GM21367 (cell line): Measurements from ENCODE around the gene TEX13D.
"Not testable (repeated sequence)": the region's sequence is repeated elsewhere in the genome, so short reads cannot be mapped to it uniquely, and the experiment has no call there.

Source experiments
- ATAC-seq: cut with Tn5 transposase; IDR thresholded peaks from one replicate; pipeline ENCODE4 v1.9.1; 2021; ENCODE audit not compliant: unreplicated experiment

The TEX13D gene

DNA sequence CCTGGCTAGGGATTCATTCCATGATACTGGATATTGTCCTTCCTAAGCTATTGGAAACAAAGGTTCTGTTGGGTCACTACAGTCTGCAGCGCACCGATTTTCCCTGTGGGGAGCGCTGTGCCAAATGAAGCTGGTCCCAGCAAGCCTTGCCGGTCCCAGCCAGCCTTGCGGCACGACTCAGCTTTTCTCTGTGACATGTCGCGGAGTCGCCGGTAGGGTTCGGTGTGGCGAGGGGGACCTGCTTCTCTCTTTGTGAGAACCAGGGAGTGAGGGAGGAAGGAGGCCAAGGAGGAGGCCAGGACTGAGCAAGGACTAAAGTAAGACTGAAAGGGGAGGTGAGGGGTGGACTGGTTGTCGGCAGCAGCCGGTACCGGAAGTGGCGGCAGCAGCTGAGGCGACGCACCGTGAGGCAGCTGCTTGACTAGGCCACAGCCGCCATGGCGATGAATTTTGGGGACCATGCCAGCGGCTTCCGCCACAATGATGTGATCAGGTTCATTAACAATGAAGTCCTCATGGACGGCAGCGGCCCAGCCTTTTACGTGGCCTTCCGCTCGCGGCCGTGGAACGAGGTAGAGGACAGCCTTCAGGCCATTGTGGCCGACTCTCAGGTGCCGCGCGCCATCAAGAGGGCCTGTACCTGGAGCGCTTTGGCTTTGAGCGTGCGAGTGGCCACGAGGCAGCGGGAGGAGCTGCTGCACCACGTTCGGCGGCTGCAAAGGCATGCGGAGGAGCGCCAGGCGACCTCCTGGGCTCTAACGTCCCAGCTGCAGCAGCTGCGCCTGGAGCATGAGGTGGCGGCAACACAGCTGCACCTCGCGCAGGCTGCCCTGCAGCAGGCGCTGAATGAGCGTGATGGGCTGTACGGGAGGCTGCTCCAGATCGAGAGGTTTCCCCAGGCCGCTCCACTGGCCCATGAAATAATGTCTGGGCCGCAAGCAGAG lies at the start of gene TEX13D:
TSS of gene TEX13D (plus strand) at position 180 of the 944 bp plus-strand sequence. CDS start at position 438, 258 bp downstream.
- no peak for ATAC-seq

DNA sequence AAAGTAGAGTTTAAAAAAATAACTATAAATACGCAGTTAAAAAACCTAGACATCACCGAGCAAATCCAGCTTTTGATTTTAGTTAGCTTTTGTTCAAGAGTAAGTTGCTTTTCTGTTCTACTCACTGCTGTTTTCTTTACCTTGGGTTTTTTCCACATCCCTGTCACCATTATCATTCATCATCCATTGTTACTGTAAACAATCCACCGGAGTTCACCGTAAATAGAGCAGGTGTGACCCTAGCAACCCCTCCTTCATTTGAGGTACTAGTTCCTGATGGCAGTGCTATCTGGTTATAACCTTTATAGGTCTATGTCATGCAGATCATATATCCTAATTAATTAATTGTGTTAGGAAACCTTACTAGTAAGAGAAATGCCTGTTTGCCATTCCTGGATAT lies 43.0 kb upstream of the TEX13D start:
- no peak for ATAC-seq

DNA sequence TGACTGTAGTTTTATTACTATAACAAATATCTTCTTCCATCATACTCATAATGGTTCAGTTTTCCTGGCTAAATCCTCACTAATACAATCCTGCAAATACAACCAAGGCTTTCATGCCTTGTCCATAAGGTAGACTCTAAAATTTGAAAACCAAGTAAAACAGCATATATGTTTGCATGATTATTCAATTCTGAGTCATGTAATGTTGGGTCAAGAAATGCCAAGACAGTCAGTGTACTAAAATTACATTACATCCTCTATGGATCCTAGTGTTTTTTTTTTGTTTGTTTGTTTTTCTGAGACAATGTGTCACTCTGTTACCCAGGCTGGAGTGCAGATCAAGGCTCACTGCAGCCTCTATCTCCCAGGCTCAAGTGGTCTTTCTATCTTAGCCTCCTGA lies 38.6 kb upstream of the TEX13D start:
- ATAC-seq: no peak

DNA sequence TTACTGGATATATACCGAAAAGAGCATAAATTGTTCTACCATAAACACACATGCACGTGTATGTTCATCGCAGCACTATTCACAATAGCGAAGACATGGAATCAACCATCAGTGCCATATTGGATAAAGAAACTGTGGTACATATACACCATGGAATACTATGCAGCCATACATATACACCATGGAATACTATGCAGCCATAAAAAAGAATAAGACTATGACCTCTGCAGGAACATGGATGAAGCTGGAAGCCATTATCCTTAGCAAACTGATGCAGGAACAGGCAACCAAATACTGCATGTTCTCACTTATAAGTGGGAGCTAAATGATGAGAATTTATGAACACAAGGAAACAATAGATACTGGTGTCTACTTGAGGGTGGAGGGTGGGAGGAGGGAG lies 33.1 kb upstream of the TEX13D start:
- not testable (repeated sequence) for ATAC-seq

DNA sequence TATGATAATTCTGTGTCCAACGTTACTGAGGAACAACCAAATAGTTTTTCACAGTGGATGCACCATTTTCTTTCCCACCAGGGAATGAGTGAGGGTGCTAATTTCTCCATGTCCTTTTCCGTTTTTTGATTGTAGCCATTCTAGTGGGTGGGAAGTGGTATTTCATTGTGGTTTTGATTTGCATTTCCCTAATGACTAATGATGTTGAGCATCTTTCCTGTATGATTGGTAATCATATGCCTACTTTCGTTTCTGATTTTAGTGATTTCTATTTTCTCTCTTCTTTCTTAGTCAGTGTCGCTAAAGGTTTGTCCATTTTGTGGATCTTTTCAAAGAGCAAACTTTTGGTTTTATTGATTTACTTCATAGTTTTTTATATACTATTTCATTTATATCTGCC lies 32.1 kb upstream of the TEX13D start:
- no peak for ATAC-seq

DNA sequence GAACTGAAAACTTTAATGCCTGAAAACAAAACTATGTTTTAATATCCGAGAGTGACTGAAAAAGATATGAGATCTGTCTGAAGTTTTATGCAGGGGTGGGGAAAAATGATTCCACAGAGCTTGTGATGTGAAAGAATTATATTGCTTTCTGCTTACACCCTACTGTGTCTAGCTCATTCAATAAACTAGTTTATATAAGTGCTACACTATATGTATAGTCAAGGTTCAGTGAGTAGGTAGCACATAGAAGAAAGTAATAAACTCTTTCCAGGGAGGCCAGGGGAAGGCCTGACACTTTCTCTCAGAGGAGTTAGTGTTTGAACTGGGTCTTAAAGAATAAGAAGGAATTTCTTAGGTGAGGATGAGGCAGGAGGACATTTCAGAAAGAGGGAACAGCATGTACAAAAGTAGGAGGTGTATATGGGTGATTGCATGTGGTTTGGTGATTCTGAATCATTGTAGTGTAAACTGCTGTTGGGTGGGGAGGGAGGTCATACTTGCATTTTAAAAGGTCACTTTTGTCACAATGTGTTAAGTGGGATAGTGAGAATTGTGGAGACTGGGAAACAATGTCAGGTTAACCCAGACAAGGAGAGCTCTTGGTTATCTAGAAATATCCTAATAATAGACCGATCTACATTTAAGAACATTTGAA lies 25.1 kb upstream of the TEX13D start:
- ATAC-seq: no peak

DNA sequence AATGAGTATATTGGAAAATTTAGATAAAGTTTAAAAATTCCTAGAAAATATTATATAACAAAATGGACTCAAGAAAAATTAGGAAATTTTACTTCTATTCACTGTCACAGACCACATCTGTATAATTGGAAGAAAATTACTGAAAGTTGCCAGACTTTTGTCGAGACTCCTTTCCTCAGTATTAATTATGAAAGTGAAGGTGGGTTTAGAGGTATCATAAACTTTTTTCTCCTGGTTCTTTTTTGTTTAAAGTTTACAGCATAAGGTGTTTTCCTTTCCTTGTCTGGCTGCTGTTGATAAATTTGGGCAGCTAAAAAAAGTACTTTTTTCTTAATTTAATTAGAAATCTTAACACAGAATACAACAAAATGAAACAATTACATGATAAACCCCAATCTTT lies 6.7 kb upstream of the TEX13D start:
- ATAC-seq: no peak

DNA sequence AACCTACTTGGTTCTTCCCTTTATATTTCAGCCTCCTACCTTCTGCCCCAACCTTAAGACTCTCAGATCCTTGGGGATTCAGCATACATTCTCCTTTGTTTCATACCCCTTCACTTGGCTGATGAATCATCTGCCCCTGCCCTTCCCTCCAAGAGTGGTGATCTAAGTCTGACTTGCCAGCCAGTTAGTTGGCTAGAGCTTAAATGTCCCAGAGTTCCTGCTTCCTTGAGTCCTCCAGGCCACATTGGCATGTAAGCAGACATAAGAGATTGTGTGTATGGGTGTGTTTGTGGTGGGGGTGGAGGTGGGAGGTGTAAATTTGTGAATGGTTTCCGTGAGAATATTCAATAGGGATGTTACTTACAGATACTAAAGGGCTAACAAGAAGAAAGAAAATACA lies 3.7 kb upstream of the TEX13D start:
- no peak for ATAC-seq

DNA sequence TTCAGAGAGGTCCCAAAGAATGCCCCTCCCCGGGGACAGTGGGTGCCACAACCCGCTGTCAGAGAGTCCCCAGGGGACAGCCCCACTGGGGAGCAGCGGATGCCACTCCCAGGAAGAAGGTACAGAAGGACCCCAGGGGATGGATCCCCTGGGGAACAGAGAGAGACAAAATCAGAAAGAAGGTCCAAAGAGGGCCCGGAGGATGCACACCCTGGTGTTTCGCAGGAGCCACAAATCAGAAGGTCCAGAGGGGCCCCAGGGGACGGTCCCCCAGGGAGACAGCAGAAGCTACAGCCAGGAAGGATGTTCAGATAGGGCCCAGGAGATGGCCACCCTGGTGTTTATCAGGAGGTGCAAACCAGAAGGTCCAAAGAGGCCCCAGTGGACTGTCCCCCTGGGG lies 1.4 kb downstream of the TEX13D start:
- no peak for ATAC-seq

DNA sequence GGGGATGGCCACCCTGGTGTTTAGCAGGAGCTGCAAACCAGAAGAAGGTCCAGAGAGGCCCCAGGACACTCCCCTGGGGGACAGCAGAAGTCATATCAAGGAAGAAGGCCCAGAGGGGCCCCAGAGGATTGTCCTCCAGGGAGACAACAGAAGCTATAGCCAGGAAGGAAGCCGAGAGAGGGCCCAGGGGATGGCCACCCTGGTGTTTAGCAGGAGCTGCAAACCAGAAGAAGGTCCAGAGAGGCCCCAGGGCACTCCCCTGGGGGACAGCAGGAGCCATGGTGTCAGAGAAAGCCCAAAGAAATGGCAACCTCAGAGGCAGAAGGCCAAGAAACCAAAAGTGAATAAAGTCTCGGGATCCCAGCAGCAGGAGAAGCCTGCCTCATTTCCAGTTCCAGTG lies 2.1 kb downstream of the TEX13D start:
- not testable (repeated sequence) for ATAC-seq

DNA sequence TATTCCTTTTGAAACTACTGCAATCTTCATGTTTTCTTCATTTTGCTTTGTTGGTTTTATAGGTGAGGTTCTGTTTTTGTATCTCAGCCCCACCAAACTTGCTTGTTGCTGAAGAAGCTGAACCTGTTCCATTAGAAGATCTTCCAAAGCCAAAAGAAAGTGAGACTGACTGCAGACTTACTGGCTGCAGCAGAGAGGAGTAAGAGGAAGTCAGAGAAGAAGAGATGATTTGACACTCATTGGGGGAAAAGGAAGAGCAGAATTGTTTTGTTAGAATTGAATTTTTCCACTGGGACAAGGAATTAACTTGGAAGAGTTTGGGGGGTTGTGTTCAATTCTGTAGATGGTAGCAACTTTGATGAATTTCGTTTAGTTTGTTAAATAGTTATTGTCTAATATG lies 3.1 kb downstream of the TEX13D start:
- no peak for ATAC-seq

DNA sequence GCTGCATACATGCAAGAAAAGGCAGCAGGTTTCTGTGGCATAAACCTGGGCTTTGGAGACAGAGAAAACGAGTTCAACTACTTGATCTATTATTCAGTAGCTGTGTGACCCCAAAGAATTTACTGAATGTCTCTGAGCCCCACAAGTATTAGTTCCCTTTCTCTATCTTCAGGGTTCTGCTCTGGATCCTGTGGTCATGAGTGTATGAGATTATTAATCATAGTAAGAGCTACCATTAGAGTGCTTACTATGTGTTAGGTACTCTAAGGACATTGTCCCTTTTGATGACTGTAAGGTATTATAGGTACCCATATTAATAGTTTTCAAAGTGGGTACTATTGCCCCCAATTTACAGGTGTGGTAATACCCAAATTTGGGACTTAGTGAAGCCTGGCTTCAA lies 5.5 kb downstream of the TEX13D start:
- no peak for ATAC-seq

DNA sequence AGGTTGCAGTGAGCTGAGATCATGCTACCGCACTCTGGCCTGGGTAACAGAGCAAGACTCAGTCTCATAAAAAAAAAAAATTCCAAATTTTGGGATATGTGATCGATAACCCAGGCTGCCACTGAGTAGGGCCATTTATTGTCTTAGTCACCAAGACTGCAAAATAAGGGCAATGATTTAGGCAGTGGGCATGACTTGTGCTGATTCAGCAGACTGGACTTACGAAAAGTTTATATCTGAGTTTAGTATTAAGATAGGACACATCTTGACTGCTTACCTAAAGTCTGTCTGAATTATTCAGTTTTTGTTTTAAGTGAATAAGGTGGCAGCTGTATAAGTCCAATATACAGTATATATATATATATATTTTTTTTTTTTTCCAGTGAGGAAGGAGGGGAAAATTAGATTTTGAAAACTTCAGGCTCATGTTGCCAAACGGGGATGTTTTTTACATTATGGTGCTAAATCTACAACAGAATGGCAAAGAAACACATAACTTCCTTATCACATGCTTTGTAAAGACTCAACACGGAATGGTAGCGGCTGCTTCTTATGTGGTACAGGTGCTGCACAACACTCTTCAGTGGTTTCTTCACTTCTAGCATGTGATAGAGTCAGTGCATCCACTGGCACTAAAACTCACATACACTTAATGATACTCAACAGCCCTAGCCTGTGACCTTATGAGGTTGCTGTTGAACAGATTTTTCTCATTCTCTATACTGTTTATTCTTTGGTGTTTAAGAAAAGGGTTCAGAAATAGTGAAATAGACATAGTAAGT lies 6.5 kb downstream of the TEX13D start:
- ATAC-seq: no peak

DNA sequence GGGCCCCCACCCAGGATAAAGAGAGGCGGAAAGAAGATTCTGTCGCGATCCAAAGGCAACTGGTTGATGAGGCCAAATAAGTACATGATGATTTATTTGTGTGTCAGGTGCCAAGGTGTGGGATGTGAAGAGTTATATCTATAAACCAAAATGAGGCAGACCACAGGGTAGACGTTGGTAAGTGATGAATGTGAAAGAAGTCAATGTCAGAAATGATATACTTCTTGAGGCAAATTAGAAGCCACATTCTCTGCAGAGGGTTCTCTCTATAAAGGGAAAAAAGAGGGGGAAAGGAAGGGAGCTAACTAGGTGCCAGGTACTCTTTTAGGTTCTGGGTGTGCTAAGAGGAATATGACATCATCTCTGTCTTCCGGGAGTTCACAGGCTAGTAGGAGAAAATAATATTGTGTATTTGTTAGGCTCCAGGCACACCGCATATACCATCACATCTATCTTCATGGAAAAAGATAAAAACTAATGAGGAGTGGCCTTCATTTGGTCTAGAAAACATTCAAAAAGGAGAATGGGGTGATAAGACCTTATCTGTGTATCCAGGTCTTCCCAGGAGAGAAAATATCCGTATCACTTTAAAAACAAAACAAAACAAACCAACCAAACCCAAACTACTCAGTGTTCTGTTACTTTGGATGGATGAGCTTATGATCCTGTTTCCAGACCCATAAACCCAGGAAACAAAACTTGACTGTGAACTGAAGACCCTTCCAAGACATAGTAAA lies 9.1 kb downstream of the TEX13D start:
- ATAC-seq: no peak

DNA sequence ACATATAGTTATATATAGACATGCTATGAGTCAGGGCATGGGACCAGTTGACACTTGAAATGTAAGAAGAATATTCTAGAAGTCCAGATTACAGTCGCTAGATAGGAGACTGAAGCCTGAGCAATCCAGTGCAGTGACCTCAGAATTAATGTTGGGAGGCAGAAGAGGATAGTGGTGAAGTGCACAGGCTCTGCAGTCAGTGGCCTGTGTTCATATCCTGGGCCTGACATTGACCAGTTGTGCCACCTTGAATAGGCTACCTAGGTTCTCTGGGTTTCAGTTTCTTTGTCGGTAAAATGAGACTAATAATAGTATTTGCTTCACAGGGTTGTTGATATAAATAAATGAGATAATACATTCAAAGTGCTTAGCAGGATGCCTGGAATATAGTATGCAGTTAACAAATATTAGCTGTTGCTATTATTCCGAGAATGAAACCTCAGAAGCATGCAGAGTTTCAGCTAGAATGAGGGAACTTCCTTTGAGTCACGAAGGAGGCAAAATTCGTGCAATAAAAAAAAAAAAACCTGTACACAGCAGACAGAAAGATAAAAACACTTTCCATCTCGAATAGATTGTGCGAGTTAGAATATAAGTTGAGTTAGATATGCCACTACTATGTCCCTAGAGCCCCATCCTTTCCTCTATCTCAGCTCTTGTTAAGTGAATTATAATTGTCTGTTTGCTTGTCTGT lies 9.9 kb downstream of the TEX13D start:
- ATAC-seq: no peak

DNA sequence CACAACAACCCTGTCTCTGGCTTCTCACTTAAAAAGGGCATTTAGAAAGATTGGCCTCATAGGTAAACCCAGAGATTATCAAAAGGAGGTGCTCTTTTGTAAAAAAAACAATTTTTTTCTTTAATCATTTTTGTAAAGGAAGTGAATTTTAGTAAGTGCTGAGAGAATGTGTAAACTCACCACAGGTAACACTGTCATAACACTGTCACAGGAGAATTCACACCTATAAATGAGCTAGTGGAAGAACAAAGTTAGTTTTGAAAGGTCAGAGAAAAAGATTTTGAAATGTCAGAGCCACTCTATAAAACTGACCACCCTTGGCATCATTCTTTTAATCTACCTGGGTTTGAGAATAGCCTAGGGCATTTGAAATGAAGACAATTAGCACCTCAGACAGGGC lies 10.6 kb downstream of the TEX13D start:
- no peak for ATAC-seq

DNA sequence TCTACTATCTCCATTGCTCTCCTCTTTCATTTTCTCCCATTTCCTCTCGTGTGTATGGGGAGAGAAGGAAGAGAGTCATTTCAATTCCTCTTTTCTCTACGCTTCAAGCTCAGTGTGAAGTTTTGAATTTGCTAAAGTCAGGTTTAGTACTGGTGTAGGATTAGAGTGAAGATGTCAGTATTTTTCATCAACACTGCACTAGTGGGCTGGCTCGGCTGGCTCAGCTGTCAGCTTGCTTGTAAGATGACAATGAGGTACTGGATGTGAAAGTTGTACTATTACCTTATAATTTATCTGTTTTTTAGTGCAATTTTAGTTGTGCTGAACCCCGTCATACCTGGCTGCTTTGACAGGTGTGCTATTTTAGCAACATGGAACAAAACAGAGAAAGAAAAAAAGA lies 11.8 kb downstream of the TEX13D start:
- no peak for ATAC-seq

DNA sequence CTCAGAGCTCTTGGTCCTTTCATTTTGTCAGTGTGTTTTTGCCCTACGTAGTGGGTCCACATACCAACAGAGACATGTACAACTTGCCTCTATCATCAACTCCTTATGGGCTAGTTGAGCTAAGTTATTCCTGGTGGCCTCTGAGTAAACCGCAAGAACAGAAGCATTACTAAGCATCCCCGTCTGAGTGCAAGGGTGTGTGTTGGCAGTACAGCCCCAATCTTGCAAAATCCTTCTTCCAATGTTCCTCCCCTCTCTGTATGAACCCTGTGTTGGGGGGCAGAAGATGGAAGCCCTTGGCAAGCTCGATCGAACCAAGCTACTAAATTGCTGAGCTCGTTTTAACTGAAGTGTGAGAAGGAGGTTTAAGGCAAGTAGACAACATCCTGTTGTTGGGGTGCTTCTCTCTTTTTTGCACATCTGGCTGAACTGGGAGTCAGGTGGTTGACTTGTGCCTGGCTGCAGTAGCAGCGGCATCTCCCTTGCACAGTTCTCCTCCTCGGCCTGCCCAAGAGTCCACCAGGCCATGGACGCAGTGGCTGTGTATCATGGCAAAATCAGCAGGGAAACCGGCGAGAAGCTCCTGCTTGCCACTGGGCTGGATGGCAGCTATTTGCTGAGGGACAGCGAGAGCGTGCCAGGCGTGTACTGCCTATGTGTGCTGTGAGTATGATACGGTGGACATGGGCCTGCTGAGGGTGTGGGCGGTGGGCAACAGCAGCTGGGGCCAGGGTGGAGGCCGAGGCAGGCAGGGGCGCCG lies 13.8 kb downstream of the TEX13D start, which contains the start of gene SH2D1A:
TSS of gene SH2D1A (plus strand) at position 447 of the 760 bp plus-strand sequence. CDS start at position 527, 80 bp downstream.
- ATAC-seq: no peak

DNA sequence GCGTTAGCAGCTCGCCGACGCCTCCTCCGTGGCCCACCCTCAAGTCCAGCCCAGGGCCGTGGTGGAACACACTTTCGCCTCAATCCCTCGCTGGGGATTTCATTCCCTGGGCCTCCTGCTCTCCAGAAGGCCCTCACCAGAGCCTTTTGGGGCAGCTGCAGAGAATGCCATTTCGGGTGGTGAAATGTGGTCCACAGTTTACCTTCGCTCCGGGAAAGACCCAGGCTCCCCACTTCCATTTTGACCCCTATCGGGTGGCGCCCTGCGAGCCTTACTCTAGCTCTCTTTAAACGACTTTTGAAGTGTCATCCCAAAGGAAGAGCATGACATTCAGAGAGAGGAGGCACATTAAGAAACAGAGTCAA lies 14.4 kb downstream of the TEX13D start:
- no peak for ATAC-seq

DNA sequence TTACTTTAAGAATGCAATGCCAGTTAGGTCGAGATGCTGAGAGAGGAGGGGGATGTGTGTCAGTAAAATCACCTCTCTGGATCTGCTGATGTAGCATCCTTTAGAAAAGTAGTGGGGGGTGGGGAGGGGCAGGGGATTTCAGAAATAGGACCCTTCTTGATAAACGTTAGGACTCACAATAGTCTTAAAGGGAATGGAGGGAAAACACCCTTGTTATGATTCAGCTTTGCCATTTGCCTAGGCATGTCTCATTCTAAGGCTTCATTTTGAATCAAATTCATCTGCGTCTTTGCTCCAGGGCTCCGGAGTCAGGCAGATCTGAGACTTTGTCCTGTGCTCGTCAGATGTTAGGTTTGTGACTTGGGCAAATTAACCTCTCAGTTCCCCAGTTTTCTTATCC lies 14.8 kb downstream of the TEX13D start:
- ATAC-seq: no peak
